Liver (tissue), 3 donors: ENCODE data around the gene TNFRSF13B.

Experiments used
- FOXA1 ChIP-seq: IDR thresholded peaks from 2 replicates; pipeline ENCODE4 v1.6.1; 2016; ENCODE audit warnings: antibody characterized with exemption
- GABPA ChIP-seq, 2 donors: IDR thresholded peaks in 1 of 2; conservative IDR thresholded peaks in 1 of 2; 2 replicates each; pipeline ENCODE4 v1.6.1; 2016; ENCODE audit warnings: antibody characterized with exemption in 2 of 2, mild to moderate bottlenecking in 1 of 2, moderate library complexity in 1 of 2
- NR2F2 ChIP-seq: IDR thresholded peaks from 2 replicates; pipeline ENCODE4 v1.6.1; 2016; ENCODE audit warnings: antibody characterized with exemption
- REST ChIP-seq: IDR thresholded peaks from 2 replicates; pipeline ENCODE4 v1.6.1; 2016; ENCODE audit warnings: antibody characterized with exemption, mild to moderate bottlenecking
- RXRA ChIP-seq, 2 donors: IDR thresholded peaks; 2 replicates each; pipeline ENCODE4 v1.6.1; 2017 to 2018; ENCODE audit warnings: antibody characterized with exemption in 2 of 2, mild to moderate bottlenecking in 1 of 2
- SP1 ChIP-seq: IDR thresholded peaks from 2 replicates; pipeline ENCODE4 v1.6.1; 2018; ENCODE audit warnings: antibody characterized with exemption, mild to moderate bottlenecking
- TAF1 ChIP-seq: conservative IDR thresholded peaks from 2 replicates; pipeline ENCODE4 v1.6.1; 2016; ENCODE audit warnings: antibody characterized with exemption, mild to moderate bottlenecking
- TF ChIP-seq, protein P1 (sequence below): fragments of 150-350 bp; IDR thresholded peaks from 2 replicates; pipeline ENCODE4 v1.5.1; 2017; ENCODE audit warnings: improper control_type of control experiment, low read depth, low read length; ENCODE audit not compliant: missing input control
- donor health status: healthy.
- donor health status: healthy.

DNA sequence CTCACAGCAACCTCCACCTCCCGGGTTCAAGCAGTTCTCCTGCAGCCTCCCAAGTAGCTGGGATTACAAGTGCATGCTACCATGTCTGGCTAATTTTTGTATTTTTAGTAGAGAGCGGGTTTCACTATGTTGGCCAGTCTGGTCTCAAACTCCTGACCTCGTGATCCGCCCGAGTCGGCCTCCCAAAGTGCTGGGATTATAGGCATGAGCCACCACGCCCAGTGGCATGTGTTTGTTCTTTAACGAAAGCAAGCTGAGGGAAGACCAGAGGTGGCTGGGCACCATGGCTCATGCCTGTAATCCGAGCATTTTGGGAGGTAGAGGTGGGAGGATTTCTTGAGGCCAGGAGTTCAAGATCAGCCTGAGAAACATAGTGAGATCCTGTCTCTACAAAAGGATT is 18.1 kb downstream of the TNFRSF13B start:
- TF ChIP-seq, protein P1, sequence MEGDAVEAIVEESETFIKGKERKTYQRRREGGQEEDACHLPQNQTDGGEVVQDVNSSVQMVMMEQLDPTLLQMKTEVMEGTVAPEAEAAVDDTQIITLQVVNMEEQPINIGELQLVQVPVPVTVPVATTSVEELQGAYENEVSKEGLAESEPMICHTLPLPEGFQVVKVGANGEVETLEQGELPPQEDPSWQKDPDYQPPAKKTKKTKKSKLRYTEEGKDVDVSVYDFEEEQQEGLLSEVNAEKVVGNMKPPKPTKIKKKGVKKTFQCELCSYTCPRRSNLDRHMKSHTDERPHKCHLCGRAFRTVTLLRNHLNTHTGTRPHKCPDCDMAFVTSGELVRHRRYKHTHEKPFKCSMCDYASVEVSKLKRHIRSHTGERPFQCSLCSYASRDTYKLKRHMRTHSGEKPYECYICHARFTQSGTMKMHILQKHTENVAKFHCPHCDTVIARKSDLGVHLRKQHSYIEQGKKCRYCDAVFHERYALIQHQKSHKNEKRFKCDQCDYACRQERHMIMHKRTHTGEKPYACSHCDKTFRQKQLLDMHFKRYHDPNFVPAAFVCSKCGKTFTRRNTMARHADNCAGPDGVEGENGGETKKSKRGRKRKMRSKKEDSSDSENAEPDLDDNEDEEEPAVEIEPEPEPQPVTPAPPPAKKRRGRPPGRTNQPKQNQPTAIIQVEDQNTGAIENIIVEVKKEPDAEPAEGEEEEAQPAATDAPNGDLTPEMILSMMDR, result no peak
- TF ChIP-seq SP1 (no peak), REST (no peak), GABPA (IDR thresholded peaks at IDR 0.05 in 1 of 2, conservative IDR thresholded peaks at IDR 0.05 in 1 of 2) (no peak), NR2F2 (no peak), FOXA1 (no peak), TAF1 (no peak), RXRA (IDR thresholded peaks at IDR 0.05) (no peak)
